Left lung (tissue), 10 donors: ENCODE measurements around the gene PCDH1. TPM values are rescaled to one million over a fixed set of nuclear protein-coding genes. Genes with fewer than 3 reads are reported as not detected.
"Not testable (repeated sequence)": the region's sequence is repeated elsewhere in the genome, so short reads cannot be mapped to it uniquely, and the experiment has no call there.

Experiments
- ATAC-seq: fragments of 200-7000 bp; cut with Tn5 transposase; one replicate; pipeline ENCODE4 v1.9.1; 2020; ENCODE audit warnings: moderate library complexity
- DNase-seq, 4 donors: peaks; one replicate each; pipeline ENCODE4 v3.0.0-alpha.2; 2013 to 2020
- H3K27ac ChIP-seq, 2 donors: fragments of 200-600 bp; sonication (generic) in 1 of 2; one replicate each; pipeline versions ENCODE4 v1.5.0 to v1.8.0; 2020 to 2021
- H3K27me3 ChIP-seq, 2 donors: fragments of 200-600 bp; sonication (generic) in 1 of 2; one replicate each; pipeline versions ENCODE4 v1.5.0 to v1.8.0; 2020 to 2021
- H3K36me3 ChIP-seq, 2 donors: fragments of 200-600 bp; sonication (generic) in 1 of 2; one replicate each; pipeline versions ENCODE4 v1.5.0 to v1.8.0; 2020 to 2021
- H3K4me1 ChIP-seq, 2 donors: fragments of 200-600 bp; one replicate each; pipeline ENCODE4 v1.8.0; 2021
- H3K4me3 ChIP-seq, 2 donors: fragments of 200-600 bp; sonication (generic) in 1 of 2; one replicate each; pipeline versions ENCODE4 v1.5.0 to v1.8.0; 2020 to 2021; ENCODE audit warnings: mild to moderate bottlenecking in 1 of 2
- H3K9me3 ChIP-seq, 2 donors: fragments of 200-600 bp; sonication (generic) in 1 of 2; one replicate each; pipeline versions ENCODE4 v1.5.0 to v1.8.0; 2020 to 2021
- CTCF ChIP-seq, 2 donors: fragments of 200-600 bp; sonication (generic) in 1 of 2; IDR thresholded peaks; one replicate each; pipeline versions ENCODE4 v1.5.0 to v1.8.0; 2021; ENCODE audit warnings: antibody characterized with exemption in 2 of 2
- intact Hi-C, 2 donors: fragments of 100-400 bp; cut with DNase I; formaldehyde crosslinking; loops; one replicate each; pipeline versions ENCODE4 v1.11.2 to v1.14.2; 2022
- polyA plus RNA-seq, 6 donors: library from polyadenylated mRNA; unstranded; fragments of 120-200 nt; gene quantifications; one replicate each; pipeline ENCODE4 v1.2.1, GENCODE V29; 2013; ENCODE audit not compliant: insufficient read length in 6 of 6
- total RNA-seq, 2 donors: library from RNA; stranded (reverse); fragmentation: NEBNext Ultra II Directional; extraction: Animal tissue kit (Norgen Biotek cat#: 25700); gene quantifications; one replicate each; pipeline ENCODE4 v1.2.1, GENCODE V29; 2021
- donor health status: DM: no; HTN: yes; CAD: no.
- donor health status: DM: no; HTN: no; CAD: no.

PCDH1 gene
- total and polyA plus RNA-seq, 8 donors = 23.6 to 65.0 (median 34.1) TPM

GRCh38 chr5:141902015-141902814 lies 24.0 kb upstream of the PCDH1 start:
- Histone ChIP-seq H3K27ac (no peak overlapping the region), H3K4me3 (no peak overlapping the region), H3K4me1 (no peaks in the 10 kb centered on the region), H3K9me3 (no peaks in the 10 kb centered on the region), H3K27me3 (no peaks in the 10 kb centered on the region), H3K36me3 (no peaks in the 10 kb centered on the region)
- DNase-seq (no peak), ATAC-seq (no peak)
- no peak for TF ChIP-seq CTCF (IDR thresholded peaks at IDR 0.05)
- intact Hi-C loops = no loop called here

GRCh38 chr5:141898448-141899049 lies 20.3 kb upstream of the PCDH1 start:
- Histone ChIP-seq H3K27ac (peak overlapping the region; percentile 2 to 29), H3K9me3 (no peaks in the 10 kb centered on the region), H3K4me1 (no peaks in the 10 kb centered on the region), H3K27me3 (no peaks in the 10 kb centered on the region), H3K36me3 (no peaks in the 10 kb centered on the region), H3K4me3 (no peak overlapping the region)
- no peak for TF ChIP-seq CTCF (IDR thresholded peaks at IDR 0.05)
- ATAC-seq (peak; percentile 80), DNase-seq (no peak)
- intact Hi-C loops = no loop called here

- no peak for DNase-seq
- no peak overlapping the region for H3K27ac ChIP-seq
- intact Hi-C loops = no loop called here
- H3K9me3 ChIP-seq = no peaks in the 10 kb centered on the region
- no peaks in the 10 kb centered on the region for H3K4me1 ChIP-seq
- H3K36me3 ChIP-seq = no peaks in the 10 kb centered on the region
- no peak for ATAC-seq
- H3K27me3 ChIP-seq = peaks cover 0 to 2% of the 10 kb centered on the region in 2 donors
- no peak for TF ChIP-seq CTCF (IDR thresholded peaks at IDR 0.05)
- H3K4me3 ChIP-seq = no peak overlapping the region
Measured at GRCh38 chr5:141897425-141897824, 19.2 kb upstream of the PCDH1 start.

GRCh38 chr5:141890429-141890828 lies 12.2 kb upstream of the PCDH1 start:
- H3K9me3 ChIP-seq, H3K4me1 ChIP-seq, intact Hi-C loops, H3K4me3 ChIP-seq, H3K27ac ChIP-seq, DNase-seq, ATAC-seq, H3K36me3 ChIP-seq: not testable (repeated sequence)
- H3K27me3 ChIP-seq = peaks cover 0 to 10% of the 10 kb centered on the region in 2 donors

- no peak for ATAC-seq
- no peak for DNase-seq
- Histone ChIP-seq H3K27ac (no peak overlapping the region), H3K27me3 (peaks cover under 1 to 20% of the 10 kb centered on the region in 2 donors), H3K4me1 (no peaks in the 10 kb centered on the region), H3K4me3 (no peak overlapping the region), H3K36me3 (no peaks in the 10 kb centered on the region), H3K9me3 (no peaks in the 10 kb centered on the region)
- no peak for TF ChIP-seq CTCF (IDR thresholded peaks at IDR 0.05)
- intact Hi-C loops = loop anchor here in 1 of 2 donors (10.0 kb wide), 1 partner anchor 65 kb away; the partner anchor contains the start of gene PCDH12
Measured at GRCh38 chr5:141889282-141889871, 11.2 kb upstream of the PCDH1 start.
